ENCODE results near the gene DPP6. TPM values are rescaled to one million over a fixed set of nuclear protein-coding genes. Genes with fewer than 3 reads are reported as not detected.

DPP6 gene
- total and polyA plus RNA-seq, 2 donors (not counting 1 experiment from before 2014, with no cell fraction given): not detected

GRCh38 chr7:154753226-154753625 is 701.0 kb downstream of the DPP6 start:
- H3K27ac ChIP-seq (ENCODE audit: low read length in 2 of 2): no peak overlapping the region
- no peaks in the 10 kb centered on the region for H3K79me2 ChIP-seq (ENCODE audit: control insufficient read depth, insufficient read depth, low read length)
- DNase-seq (no peak), ATAC-seq (ENCODE audit: low read depth) (no peak)
- H3K4me3 ChIP-seq (ENCODE audit: control extremely low read depth in 1 of 5, extremely low read depth in 1 of 5, insufficient read depth in 1 of 5, low read depth in 2 of 5, low read length in 4 of 5): no peak overlapping the region
- Mint-ChIP-seq H3K4me3 (no peak overlapping the region), H3K9me3 (ENCODE audit: insufficient read depth) (no peaks in the 10 kb centered on the region), H3K4me1 (no peaks in the 10 kb centered on the region), H3K27ac (no peak overlapping the region), H3K27me3 (no peaks in the 10 kb centered on the region)
- POLR2A ChIA-PET: no interaction called here
- CTCF ChIA-PET: no interaction called here
- no peaks in the 10 kb centered on the region for H4K20me1 ChIP-seq (ENCODE audit: control insufficient read depth, insufficient read depth, low read length, poor library complexity, severe bottlenecking)
- H3K4me1 ChIP-seq (ENCODE audit: control insufficient read depth in 2 of 2, insufficient read depth in 2 of 2, low read length in 2 of 2): no peaks in the 10 kb centered on the region
- no peaks in the 10 kb centered on the region for H3K36me3 ChIP-seq (replicated peaks in 1 of 2; ENCODE audit: control extremely low read depth in 1 of 2, control insufficient read depth in 1 of 2, extremely low read depth in 1 of 2, insufficient read depth in 2 of 2, low read length in 1 of 2)
- H3K9me3 ChIP-seq (ENCODE audit: control extremely low read depth in 1 of 3, control insufficient read depth in 2 of 3, insufficient read depth in 1 of 3, low read length in 2 of 3): peaks cover 0 to 25% (median 0%) of the 10 kb centered on the region in 3 donors
- no peak overlapping the region for H3K4me2 ChIP-seq (replicated peaks; ENCODE audit: low read depth, low read length, poor library complexity, severe bottlenecking)
- intact Hi-C loops (cut with micrococcal nuclease): no loop called here
- no peak overlapping the region for H3K9ac ChIP-seq (ENCODE audit: low read length)
- H2AFZ ChIP-seq (ENCODE audit: insufficient read depth, low read depth, low read length, poor library complexity, severe bottlenecking): no peak overlapping the region
- 92% methylated on average over 5 of the region's 12 CpGs for WGBS (ENCODE audit: insufficient coverage)
- TF ChIP-seq, protein P1, sequence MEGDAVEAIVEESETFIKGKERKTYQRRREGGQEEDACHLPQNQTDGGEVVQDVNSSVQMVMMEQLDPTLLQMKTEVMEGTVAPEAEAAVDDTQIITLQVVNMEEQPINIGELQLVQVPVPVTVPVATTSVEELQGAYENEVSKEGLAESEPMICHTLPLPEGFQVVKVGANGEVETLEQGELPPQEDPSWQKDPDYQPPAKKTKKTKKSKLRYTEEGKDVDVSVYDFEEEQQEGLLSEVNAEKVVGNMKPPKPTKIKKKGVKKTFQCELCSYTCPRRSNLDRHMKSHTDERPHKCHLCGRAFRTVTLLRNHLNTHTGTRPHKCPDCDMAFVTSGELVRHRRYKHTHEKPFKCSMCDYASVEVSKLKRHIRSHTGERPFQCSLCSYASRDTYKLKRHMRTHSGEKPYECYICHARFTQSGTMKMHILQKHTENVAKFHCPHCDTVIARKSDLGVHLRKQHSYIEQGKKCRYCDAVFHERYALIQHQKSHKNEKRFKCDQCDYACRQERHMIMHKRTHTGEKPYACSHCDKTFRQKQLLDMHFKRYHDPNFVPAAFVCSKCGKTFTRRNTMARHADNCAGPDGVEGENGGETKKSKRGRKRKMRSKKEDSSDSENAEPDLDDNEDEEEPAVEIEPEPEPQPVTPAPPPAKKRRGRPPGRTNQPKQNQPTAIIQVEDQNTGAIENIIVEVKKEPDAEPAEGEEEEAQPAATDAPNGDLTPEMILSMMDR (IDR thresholded peaks at IDR 0.05): no peak
- no peak for TF ChIP-seq EZH2 (IDR thresholded peaks at IDR 0.05; ENCODE audit: borderline replicate concordance, insufficient read depth, low read depth, low read length, poor library complexity, severe bottlenecking)
- no peaks in the 10 kb centered on the region for H3K27me3 ChIP-seq (replicated peaks in 1 of 4; ENCODE audit: control extremely low read depth in 1 of 4, control insufficient read depth in 3 of 4, insufficient read depth in 4 of 4, low read length in 3 of 4)

- Mint-ChIP-seq H3K9me3 (ENCODE audit: insufficient read depth) (no peaks in the 10 kb centered on the region), H3K4me3 (no peak overlapping the region), H3K27ac (no peak overlapping the region), H3K27me3 (no peaks in the 10 kb centered on the region), H3K4me1 (no peaks in the 10 kb centered on the region)
- ChIA-PET CTCF (no interaction called here), POLR2A (no interaction called here)
- Histone ChIP-seq H3K27ac (ENCODE audit: low read length in 2 of 2) (no peak overlapping the region), H2AFZ (ENCODE audit: insufficient read depth, low read depth, low read length, poor library complexity, severe bottlenecking) (no peak overlapping the region), H3K4me1 (ENCODE audit: control insufficient read depth in 2 of 2, insufficient read depth in 2 of 2, low read length in 2 of 2) (no peaks in the 10 kb centered on the region), H3K9ac (ENCODE audit: low read length) (no peak overlapping the region), H3K9me3 (ENCODE audit: control extremely low read depth in 1 of 3, control insufficient read depth in 2 of 3, insufficient read depth in 1 of 3, low read length in 2 of 3) (peaks cover 0 to 30% (median 0%) of the 10 kb centered on the region in 3 donors), H3K4me2 (replicated peaks; ENCODE audit: low read depth, low read length, poor library complexity, severe bottlenecking) (no peak overlapping the region), H4K20me1 (ENCODE audit: control insufficient read depth, insufficient read depth, low read length, poor library complexity, severe bottlenecking) (no peaks in the 10 kb centered on the region), H3K79me2 (ENCODE audit: control insufficient read depth, insufficient read depth, low read length) (no peaks in the 10 kb centered on the region), H3K27me3 (replicated peaks in 1 of 4; ENCODE audit: control extremely low read depth in 1 of 4, control insufficient read depth in 3 of 4, insufficient read depth in 4 of 4, low read length in 3 of 4) (no peaks in the 10 kb centered on the region), H3K36me3 (replicated peaks in 1 of 2; ENCODE audit: control extremely low read depth in 1 of 2, control insufficient read depth in 1 of 2, extremely low read depth in 1 of 2, insufficient read depth in 2 of 2, low read length in 1 of 2) (no peaks in the 10 kb centered on the region), H3K4me3 (ENCODE audit: control extremely low read depth in 1 of 5, extremely low read depth in 1 of 5, insufficient read depth in 1 of 5, low read depth in 2 of 5, low read length in 4 of 5) (no peak overlapping the region)
- TF ChIP-seq EZH2 (IDR thresholded peaks at IDR 0.05; ENCODE audit: borderline replicate concordance, insufficient read depth, low read depth, low read length, poor library complexity, severe bottlenecking): no peak
- TF ChIP-seq, protein P1 (IDR thresholded peaks at IDR 0.05): no peak
- no peak for DNase-seq
- ATAC-seq (ENCODE audit: low read depth): no peak
- intact Hi-C loops (cut with micrococcal nuclease): no loop called here
- WGBS (ENCODE audit: insufficient coverage): 90% methylated on average over 5 of the region's 13 CpGs
Observed at GRCh38 chr7:154757756-154758155, 705.6 kb downstream of the DPP6 start.

Data from B cell (primary cell).